Activated T-cell treated with anti-CD3 and anti-CD28 coated beads for 24 hours (primary cell): ENCODE results near the gene TSPAN3.

Experiments used
- DNase-seq: peaks from one replicate; pipeline ENCODE4 v3.0.0-alpha.2; 2020; ENCODE audit warnings: low read depth

The TSPAN3 gene

DNA sequence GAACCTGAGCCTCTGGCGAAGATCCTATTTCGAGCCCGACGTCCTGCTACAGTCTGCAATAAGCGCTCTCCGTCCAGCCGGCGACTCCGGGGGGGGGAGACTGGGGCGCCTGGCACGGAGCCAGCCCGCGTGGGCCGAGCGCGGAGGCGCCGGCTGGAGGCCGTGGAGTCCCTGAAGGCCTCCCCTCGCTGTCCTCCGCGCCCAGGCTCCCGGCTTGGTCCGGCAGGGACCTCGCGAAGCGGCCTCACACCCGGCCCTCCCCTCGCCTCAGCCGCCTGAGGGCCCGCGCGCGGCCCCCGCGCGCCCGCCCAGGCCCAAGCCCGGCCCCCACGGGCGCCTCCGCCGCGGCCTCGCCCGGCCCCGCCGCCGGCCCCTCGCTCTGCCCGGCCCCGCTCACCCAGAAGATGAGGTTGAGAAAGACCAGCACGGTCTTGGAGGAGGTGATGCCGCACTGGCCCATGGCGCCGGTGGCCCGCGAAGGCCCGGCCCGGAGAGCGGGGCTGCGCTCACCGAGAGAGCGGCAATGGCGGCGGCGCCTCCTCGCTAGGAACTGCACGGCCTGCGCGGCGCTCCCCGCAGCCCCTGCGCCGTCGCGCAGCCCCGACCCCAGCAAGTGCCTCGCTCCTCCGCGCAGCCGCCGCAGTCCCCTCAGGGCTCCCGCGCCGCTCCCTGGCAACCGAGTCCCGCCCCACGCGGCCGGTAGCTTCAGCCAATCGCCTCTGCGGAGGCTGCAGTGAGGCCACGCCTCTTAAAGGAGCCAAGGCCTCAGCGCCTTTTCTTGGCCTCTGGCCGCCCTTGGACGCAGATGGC lies at the start of gene TSPAN3:
Gene TSPAN3, minus strand, starts transcription at position 615 of the 810 bp plus-strand sequence. Its CDS starts 155 bp downstream, at position 460.
- peak; percentile 90 for DNase-seq

DNA sequence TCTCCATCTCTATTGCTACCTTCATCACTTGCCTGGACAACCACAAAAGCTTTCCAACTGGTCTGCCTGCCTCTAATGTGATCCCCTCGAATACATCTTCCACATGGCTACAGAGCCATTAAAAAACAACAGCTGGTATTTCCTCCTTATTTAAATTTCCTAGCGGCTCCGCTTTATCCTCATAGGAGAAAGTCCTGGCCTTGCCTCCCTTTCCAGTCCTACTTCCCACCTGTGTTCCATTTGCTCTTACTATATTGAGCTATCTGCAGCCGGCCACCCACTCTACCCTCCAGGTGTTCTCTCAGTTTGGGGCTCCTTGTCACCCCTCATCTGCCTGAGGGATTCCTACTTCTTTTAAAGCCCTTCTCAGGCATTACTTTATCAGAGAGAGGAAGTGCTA lies 49.7 kb upstream of the TSPAN3 start:
- no peak for DNase-seq

DNA sequence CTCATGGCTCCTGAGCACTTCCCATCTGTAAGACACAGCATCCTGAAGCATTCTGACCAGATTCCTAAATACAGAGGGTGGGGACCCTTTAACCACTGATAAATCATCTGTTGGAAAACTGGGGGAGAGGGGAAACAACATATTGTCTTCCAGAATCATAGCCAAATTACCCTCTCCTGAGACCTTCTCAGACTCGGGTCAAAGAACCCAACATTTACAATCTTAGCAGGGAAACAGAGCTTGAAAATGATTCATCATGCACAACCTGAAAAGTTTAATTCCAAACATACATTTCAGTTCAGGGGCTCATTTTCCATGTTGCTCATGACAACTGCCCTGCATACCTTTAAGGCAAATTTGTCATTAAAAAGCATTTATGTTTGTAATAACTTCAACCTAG lies 48.5 kb upstream of the TSPAN3 start:
- DNase-seq = no peak

DNA sequence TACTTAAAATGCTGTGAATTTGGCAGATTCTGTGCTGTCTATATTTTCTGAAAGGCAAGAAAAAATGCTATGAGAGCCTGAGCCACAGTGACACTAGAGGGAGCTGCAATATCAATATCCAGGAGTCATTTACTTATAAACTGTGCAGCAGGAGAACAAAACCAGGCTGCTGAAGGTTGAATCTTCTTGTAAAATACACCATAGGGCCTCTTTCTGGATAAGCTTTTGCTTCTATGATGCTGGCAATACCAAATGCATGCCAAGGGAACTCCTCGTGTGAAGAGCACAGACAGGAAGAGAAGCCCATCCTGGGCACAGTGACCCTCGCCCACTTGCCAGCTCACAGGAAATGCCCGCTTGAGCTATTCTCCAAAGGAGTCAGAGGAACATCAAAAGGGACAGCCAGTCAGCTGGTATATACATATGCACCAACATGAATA lies 48.0 kb upstream of the TSPAN3 start:
- peak; percentile 11 for DNase-seq

DNA sequence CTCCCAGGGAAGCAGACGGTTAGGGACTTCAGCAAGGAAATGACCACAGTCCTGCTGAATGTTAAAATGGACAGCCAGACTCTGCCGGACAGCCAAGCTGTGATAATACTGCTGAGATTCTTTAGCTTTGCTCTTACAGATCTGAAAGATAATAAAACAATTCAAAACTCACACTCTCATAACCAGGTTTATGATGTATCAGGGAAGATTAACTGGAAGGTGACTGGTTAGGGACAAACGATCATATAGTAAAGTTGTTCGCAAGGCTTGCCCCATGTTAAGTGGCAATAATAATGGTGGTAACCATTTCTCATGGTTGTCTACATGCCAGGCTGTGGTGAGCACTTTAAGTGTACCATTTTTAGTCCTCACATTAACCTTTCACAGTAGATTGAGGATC lies 44.3 kb upstream of the TSPAN3 start:
- no peak for DNase-seq

DNA sequence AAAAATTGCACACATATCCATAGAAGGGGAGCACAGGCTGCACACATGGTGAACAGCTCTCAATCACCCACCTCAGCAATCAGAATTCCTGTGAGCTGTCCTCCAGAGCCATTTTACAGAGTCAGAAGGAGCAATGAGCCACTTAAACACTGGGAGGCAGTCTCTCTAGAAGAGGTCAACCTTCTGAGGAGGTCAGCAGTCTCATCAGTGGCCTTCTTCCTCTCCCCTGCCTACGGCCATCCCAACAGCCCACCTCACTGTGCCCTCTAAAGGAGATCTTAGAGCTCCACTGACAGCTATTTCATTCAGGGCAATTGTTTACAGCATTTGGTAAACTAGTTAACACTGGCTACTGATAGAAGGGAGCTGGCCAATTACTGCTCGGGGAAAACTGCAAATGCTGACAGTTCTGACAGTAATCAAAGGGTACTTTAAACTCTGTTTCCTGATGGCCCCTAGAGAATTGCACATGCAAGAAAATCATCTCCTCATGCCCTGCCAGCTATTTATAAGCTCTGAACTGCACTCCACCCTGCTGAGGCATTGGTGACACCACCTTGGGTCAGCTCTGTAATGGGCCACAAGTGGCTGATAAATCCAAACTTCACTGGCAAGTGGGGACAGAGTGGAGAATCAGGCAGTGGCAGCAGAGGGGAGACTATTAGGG lies 42.1 kb upstream of the TSPAN3 start:
- DNase-seq = no peak

DNA sequence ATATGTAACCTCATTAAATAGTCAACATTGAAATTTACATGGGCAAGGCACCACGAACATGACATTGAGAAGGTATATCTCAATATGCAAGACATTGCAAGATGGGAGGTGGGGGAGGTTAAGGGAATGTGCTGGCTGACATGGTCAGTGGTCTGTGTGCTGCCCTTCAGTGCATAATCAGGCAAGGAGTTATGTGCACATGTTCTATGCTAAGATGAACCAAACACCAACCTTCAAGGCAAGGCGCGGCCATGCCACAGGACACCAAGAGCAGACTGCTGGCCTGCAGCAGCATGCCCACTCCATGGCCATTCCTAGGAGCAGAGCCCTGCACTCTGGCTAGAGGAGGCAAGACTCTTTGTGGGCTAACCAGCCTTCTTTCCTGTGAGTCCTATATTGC lies 40.9 kb upstream of the TSPAN3 start:
- DNase-seq = no peak

DNA sequence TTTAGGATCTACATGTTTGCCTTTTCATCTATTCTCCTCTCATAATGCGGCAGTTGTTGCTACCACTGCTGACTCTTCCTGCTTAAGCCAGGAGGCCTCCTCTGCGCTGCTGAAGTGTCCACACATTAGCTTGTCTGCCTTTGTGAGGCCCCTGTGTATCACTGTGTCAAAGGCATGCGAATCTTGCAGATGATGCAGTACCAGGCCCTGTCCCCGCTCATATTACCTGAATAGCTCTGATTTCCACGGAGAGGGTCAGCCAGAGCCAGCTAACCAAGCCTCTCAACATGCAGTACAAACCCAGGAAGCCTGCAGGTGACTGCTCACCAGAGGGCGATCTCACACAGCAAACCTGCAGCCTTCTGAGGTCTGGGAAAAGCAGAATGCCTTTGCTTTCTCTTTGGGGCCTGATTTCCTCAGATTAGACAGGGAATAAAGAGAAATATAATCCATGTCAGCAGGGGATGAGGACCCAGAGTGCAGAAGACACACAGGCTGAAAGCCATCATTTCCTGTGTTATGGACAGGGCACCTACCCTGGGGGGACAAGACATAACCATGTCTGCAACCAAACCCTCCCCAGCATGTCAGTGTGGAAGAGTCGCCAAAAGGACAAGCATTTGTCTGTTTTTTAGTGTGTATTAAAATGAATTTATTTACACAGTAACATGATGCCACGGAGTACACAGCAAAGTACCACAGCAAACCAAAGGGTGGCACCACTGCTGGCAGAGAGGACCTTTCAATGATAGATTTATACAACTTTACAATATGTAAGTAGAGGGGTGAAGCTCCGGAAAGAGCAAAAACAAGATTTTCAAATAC lies 36.8 kb upstream of the TSPAN3 start:
- DNase-seq = peak; percentile 19

DNA sequence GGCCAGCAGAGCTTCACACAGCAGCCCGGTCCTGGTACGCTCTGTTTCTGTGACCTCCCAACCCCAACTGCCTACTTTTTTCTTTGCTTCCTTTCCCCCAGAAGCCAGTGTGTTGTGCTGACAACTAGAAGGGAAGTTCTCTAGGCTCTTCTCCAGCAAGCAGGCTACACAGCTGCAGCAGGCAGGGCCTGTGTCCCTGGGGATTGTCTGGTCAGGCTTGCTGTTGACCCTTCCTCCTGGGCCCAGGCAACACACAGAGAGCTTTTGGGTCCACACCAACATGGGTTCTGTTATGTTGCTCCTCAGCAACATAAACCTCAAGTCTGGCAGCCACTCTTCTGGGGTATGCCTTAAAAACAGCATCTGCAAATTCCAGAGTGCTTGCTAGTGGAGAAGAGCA lies 36.2 kb upstream of the TSPAN3 start:
- no peak for DNase-seq

DNA sequence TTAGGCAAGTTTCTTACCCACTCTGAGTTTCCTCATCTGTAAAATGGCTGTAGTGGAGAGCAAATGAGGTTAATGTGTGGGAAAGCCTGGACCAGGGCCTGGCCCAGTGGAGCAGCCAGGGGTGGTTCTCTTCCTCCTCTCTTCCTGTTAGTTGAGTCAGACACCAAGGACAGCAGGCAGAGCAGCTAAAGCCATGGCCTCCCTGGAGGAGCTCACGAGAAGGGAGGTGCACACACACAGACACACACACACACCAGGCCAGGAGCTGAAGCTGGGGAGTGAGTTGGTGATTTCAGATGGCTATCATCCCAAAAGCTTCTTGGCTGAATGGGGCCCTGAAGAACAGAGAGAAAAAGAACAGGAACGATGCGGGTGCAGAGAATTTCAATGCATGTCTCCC lies 33.2 kb upstream of the TSPAN3 start:
- DNase-seq = no peak

DNA sequence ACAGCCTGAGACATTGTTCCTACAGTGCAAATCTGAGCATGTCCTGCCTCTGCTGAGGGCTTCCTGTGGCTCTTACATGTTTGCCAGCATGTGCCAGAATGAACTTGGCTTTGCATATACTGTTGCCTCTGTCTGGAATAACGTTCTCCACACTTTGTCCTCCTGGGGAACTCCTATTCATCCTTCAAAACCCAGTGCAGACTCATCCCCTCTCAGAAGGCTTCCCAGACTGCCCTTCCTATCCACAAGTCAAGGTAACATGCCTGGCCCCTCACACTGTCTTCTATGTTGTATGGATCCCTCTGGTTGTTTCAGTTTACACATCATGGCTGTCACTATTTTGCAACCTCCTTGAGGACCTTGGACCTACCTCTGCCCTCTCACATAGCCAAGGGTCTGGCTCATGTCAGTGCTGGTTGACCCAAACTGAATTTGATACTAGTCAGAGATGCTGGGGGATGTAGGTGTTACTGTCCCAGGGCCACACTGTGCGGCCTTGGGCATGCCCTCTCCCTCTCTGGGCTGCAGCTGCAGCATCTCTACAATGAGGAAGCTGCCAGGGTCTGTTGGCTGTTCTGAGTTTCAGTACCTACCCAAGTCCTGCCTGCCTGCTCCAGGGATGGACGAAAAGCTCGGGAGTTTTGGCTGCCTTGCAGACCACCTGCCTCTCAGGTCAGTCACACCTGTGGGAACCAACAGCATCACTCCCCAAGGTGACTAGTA lies 29.0 kb upstream of the TSPAN3 start:
- no peak for DNase-seq

DNA sequence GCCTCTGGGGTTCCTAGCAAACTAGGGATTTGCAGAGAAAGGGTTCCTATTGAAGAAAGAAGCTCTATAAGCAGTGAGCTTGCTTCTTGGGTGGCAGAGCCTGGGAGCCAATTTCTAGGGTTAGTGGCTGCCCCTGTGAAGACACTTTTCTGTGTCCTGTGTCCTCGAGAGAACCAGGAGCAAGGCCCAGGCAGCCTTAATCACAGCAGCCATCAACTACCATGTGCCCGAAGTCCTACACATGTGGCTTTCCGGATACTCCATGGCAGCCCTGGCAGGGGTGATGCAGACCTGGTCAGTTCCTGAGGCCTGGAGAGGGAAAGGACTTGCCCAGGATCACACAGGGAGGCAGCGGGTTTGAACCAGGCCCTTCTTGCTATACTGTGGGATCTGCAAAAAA lies 27.7 kb upstream of the TSPAN3 start:
- no peak for DNase-seq

DNA sequence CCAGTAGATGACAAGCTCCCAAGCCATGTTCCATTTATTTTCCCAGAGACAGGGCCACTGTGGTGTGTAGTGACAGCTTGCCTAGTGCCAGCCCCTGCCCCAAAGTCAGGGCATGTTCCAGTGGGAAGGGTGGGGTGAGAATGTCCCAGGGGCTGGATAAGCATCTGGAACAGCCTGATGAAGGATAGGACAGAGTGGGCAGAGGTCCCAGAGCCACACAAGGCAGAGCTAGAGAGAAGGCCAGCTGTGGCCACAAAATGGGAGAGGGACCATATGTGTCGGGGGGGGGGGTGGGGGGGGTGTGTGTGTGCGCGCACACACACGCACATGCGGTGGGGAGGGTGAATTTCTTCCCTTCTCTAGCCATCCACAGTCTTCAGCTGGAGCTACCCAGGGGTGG lies 27.0 kb upstream of the TSPAN3 start:
- no peak for DNase-seq

DNA sequence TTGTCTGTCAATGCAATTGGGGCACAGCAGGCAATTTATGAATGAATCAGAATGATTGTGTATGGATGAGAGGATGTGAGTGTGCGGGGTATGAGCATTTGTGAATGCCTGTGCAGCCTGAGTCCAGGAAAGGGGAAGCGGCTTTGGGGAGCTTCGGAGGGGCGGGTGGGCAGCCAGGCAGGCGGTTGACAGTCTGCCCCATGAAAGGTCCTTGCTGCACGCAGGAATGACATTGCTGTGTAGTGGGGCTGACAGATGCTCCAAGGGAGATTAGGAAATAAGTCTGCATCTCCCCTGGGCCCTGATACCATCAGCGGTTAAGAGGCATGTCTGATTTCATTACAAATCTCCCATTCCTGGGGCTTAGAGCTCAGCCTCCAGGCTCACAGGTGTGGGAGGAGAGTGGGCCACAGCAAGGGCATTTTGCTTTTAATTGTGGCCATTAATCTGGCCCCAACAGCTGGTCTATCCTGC lies 26.4 kb upstream of the TSPAN3 start:
- DNase-seq = no peak

DNA sequence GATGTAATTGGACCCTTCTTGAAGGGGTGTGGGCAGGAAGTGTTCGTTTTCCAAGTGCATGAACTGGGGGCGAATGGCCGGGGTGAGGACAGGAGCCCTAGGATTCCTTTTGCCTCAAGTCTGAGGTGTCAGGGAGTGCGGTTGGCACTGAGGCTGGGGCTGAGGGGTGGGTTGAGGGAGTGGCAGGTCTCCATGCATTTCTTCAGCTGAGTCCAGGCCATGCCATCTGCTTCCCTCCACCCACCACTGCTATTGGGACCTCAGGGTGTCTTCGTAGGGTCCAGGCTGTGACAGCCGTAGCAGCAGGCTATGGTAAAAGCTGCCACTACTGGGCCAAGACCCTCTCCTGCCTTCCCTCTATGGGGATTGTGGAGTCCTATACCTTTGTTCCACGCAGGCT lies 25.6 kb upstream of the TSPAN3 start:
- no peak for DNase-seq

DNA sequence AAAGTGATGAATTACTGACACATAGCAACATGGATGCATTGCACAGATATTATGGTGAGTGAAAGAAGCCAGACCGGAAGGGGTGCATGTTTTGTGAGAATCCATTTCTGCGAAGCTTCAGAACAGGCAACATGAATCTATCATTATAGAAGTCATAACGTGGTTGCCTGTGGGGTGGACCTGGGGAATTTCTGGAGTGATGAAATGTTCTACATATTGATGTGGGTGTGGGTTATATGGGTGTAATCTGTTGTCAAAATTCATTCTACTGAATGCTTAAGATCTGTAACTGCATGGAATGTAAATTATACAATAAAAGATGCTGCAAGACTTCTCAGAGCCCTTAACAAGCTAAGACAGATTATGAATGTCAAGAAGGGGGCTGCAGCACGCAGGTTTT lies 25.2 kb upstream of the TSPAN3 start:
- DNase-seq = no peak

DNA sequence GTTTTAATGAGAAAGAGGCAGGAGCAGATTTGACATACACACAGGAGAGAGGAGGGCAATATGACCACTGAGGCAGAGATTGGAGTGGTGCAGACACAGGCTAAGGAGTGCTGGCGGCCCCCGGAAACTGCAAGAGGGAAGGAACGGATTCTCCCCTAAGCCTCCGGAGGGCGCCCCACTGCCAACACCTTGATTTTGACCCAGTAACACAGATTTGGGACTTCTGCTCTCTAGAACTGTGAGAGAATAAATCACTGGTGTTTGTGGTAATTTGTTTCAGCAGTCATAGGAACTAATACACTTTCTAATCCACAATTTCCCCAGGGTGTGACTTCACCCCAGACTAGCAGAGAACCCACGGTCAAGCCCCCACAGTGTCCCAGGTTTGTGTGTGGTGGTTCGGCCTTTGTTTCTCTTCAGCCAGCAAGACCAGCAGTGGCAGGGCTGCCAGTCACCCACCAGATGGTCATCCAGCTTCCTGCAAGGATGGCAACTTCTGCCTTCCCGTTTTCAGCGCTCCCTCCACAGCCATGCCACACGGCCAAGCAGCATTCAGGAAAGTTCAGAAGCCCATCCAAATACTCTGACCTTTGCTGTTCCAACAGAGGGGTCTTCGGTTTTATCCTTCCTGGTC lies 23.6 kb upstream of the TSPAN3 start:
- no peak for DNase-seq

DNA sequence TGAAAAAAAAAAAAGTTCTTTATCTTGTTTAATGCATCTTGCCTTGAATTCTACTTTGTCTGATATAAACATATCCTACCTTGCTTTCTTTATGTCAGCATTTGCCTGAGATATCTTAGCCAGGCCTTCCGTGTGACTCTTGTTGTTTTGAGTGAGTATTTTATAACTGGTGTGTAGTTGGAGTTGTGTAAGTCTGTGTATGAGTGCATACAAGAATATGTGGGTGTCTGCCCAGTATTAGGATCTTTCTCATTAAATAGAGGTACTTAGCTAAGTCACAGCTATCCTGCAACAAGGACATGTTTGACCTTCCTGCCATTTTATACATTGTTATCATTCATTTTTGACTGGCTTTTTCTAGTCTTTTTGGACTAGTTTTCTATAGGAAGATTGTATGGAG lies 22.5 kb upstream of the TSPAN3 start:
- DNase-seq = no peak

DNA sequence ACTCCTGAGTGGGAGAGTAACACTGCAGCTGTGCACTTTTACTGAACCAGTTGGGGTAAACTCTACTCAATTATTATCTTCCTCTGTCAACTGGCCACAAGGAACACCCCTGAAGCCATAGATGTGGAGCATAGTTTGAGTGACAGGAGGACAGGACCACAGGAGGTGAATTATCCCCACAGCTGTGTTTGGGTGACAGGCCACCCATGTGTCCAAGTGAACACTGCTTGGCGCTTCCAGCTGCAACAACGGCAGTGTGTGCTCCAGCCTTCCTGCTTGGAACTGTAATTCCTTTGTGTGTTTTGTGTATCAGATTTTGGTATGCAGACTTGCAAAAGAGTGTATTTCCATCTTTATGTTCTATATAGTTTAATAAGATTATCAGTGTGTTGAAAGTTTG lies 20.2 kb upstream of the TSPAN3 start:
- no peak for DNase-seq

DNA sequence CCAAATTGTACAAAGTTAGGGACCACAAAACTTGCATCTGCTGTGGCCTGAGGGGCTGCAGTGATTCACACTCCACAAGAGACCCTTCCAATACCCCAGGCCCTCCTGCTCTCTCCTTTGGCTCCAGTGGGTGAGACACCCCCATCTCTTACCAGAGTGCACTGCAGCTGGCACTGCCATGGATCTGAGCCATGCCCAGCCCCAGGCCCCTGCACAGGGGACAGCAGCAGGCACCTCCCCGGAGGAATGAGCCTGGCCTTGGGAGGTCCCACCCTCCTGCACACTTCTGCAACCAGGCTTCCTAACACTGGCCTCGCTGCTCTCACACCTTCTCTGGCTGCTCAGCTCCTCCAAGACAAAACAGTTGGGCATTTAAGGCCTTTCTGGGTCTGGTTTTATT lies 16.3 kb upstream of the TSPAN3 start:
- no peak for DNase-seq

DNA sequence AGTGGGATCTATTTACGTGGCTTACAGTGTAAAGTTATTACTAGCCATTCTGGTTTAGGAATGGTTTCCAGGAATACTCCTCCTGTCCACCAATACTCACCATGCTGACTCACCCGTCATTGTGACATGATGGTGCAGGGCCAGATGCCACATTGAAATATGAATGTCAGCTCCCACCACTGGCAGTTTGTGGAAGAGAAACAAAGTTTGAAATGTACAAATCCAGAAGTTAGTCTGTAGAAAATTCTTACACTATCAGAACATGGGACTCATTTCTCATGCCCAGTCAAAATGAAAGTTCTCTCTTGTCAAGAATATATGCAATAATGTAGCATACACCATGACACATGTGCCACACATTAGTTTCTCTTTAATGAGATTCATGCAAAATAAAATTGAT lies 14.4 kb upstream of the TSPAN3 start:
- DNase-seq = no peak

DNA sequence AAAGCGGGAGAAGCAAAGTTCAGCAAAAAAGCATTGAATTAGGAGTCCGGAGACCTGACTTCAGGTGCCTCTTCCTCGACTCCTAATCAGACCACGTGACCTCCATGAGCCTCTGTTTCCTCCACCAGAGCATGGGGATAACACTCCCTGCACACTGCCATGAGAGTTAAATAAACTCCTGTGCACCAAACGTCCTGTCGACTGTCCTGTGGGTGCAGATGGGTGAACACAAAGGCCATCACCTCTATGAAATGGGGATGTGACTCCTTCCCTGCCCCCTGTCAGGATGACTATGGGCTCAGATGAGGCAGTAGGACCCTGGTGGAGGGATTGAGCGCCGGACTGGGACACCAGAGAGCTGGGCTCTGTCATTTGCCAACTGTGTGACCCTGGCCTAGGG lies 13.5 kb upstream of the TSPAN3 start:
- DNase-seq = no peak
